K562 (cell line): ENCODE data around the gene CCDC33. TPM values are rescaled to one million over a fixed set of nuclear protein-coding genes. Genes with fewer than 3 reads are reported as not detected.

Experiments
- ATAC-seq: fragments of 200-7000 bp; cut with Tn5 transposase; 3 replicates; pipeline ENCODE4 v1.9.1; 2020; ENCODE audit warnings: moderate library complexity
- BruUV-seq: library from RNA; stranded (reverse); fragments of 400-500 nt; replicated peaks from 2 replicates; lab custom pipeline; 2021; lab: Mats Ljungman, UMichigan
- CTCF ChIA-PET: fragments of 300-600 bp; formaldehyde crosslinking; extraction: SDS; loops from one replicate; lab custom pipeline; 2021; ENCODE audit warnings: low intra/inter-chr PET ratio; lab: Yijun Ruan, JAX
- POLR2A ChIA-PET: fragments of 300-600, 350-650 bp; sonication (Branson Sonifier 250); formaldehyde crosslinking; extraction: SDS; loops from one replicate; lab custom pipeline; 2021; ENCODE audit warnings: antibody characterized with exemption, inconsistent platforms; lab: Yijun Ruan, JAX
- DNase-seq, 4 experiments: peaks; one replicate each; pipeline versions ENCODE4 v3.0.0 to v3.0.0-alpha.2; 2011 to 2018; ENCODE audit warnings: low spot score in 3 of 4, mixed read lengths in 3 of 4; ENCODE audit errors: extremely low read depth in 1 of 4
- FAIRE-seq: peaks from 2 replicates; lab custom pipeline; 2011; peaks lifted over from hg19 to GRCh38; lab: Jason Lieb, UNC
- H2AFZ ChIP-seq: 2 replicates; pipeline ENCODE4 v1.6.0; 2011; ENCODE audit warnings: low read depth, low read length, control low read depth, inconsistent platforms
- H3K27ac ChIP-seq: fragments of 200-600 bp; 3 replicates; pipeline ENCODE4 v1.8.0; 2011; ENCODE audit warnings: low read depth, mild to moderate bottlenecking, control low read depth, inconsistent platforms, low read length, moderate library complexity, mixed read lengths; ENCODE audit errors: extremely low read depth
- H3K27me3 ChIP-seq, 2 experiments: fragments of 300-600 bp in 1 of 2; 2 replicates in 1 of 2; 3 replicates in 1 of 2; pipeline versions ENCODE4 v1.6.0 to v1.8.0; 2011; ENCODE audit warnings: inconsistent platforms in 2 of 2, low read length in 2 of 2, mild to moderate bottlenecking in 1 of 2, mixed read lengths in 1 of 2, moderate library complexity in 1 of 2; ENCODE audit not compliant: control insufficient read depth in 2 of 2, insufficient read depth in 2 of 2
- H3K36me3 ChIP-seq: fragments of 300-600 bp; 3 replicates; pipeline ENCODE4 v1.8.0; 2011; ENCODE audit warnings: mild to moderate bottlenecking, low read length, inconsistent platforms; ENCODE audit not compliant: control insufficient read depth, insufficient read depth
- H3K4me1 ChIP-seq, 2 experiments: fragments of 200-600 bp in 1 of 2; replicated peaks in 1 of 2; 2 replicates in 1 of 2; 3 replicates in 1 of 2; pipeline versions ENCODE4 v1.5.1 to v1.8.0; 2011; ENCODE audit warnings: inconsistent platforms in 2 of 2, low read length in 2 of 2, mild to moderate bottlenecking in 1 of 2, mixed read lengths in 1 of 2, moderate library complexity in 1 of 2; ENCODE audit not compliant: control insufficient read depth in 2 of 2, insufficient read depth in 2 of 2
- H3K4me2 ChIP-seq: 2 replicates; pipeline ENCODE4 v1.6.1; 2011; ENCODE audit warnings: low read length, control low read depth, inconsistent platforms, mixed read lengths; ENCODE audit not compliant: insufficient read depth
- H3K4me3 ChIP-seq: fragments of 200-600 bp; sonication (generic), shearing (Covaris generic); 2 replicates; pipeline ENCODE4 v1.5.1; 2016; ENCODE audit warnings: control low read depth, inconsistent platforms
- H3K79me2 ChIP-seq: fragments of 200-600 bp; 3 replicates; pipeline ENCODE4 v1.8.0; 2011; ENCODE audit warnings: low read length, inconsistent platforms; ENCODE audit not compliant: control insufficient read depth, insufficient read depth
- H3K9ac ChIP-seq, 2 experiments: 2 replicates each; pipeline versions ENCODE4 v1.6.0 to v1.6.1; 2011; ENCODE audit warnings: low read depth in 2 of 2, low read length in 2 of 2, control low read depth in 1 of 2, inconsistent platforms in 1 of 2, mild to moderate bottlenecking in 1 of 2, mixed read lengths in 1 of 2; ENCODE audit not compliant: insufficient read depth in 1 of 2
- H3K9me1 ChIP-seq: one replicate; pipeline ENCODE4 v1.6.0; 2011; ENCODE audit warnings: inconsistent platforms, mild to moderate bottlenecking, low read length, moderate library complexity; ENCODE audit not compliant: control insufficient read depth, insufficient read depth
- H3K9me3 ChIP-seq: replicated peaks from 2 replicates; pipeline ENCODE4 v1.5.1; 2011; ENCODE audit warnings: low read depth, low read length, inconsistent platforms; ENCODE audit not compliant: control insufficient read depth, insufficient read depth
- H4K20me1 ChIP-seq: replicated peaks from 2 replicates; pipeline ENCODE4 v1.6.1; 2011; ENCODE audit warnings: low read length, inconsistent platforms, mixed read lengths; ENCODE audit not compliant: control insufficient read depth, insufficient read depth
- BCOR ChIP-seq: fragments of 450-650 bp; IDR thresholded peaks from 2 replicates; pipeline ENCODE4 v1.6.1; 2016
- CREB1 ChIP-seq, 2 experiments: sonication (generic) in 1 of 2; formaldehyde crosslinking in 1 of 2; IDR thresholded peaks; 2 replicates each; pipeline versions ENCODE4 v1.6.1 to v1.8.0; 2012 to 2022; ENCODE audit warnings: inconsistent platforms in 1 of 2, mild to moderate bottlenecking in 1 of 2, missing genetic modification reagents in 1 of 2, moderate library complexity in 1 of 2
- DPF2 ChIP-seq: fragments of 450-650 bp; IDR thresholded peaks from 2 replicates; pipeline ENCODE4 v1.6.1; 2016
- ELF4 ChIP-seq: fragments of 450-650 bp; formaldehyde crosslinking; IDR thresholded peaks from 2 replicates; pipeline ENCODE4 v1.4.0; 2022; ENCODE audit warnings: missing genetic modification characterization
- NBN ChIP-seq: fragments of 450-650 bp; IDR thresholded peaks from 2 replicates; pipeline ENCODE4 v1.6.1; 2016; ENCODE audit warnings: low read depth, mild to moderate bottlenecking
- POLR2G ChIP-seq: fragments of 200-400 bp; formaldehyde crosslinking; IDR thresholded peaks from 2 replicates; pipeline ENCODE4 v1.6.1; 2017; ENCODE audit warnings: low read depth, mild to moderate bottlenecking, antibody characterized with exemption, low read length, moderate library complexity
- STAG1 ChIP-seq: sonication (generic); formaldehyde crosslinking; IDR thresholded peaks from 2 replicates; pipeline ENCODE4 v1.5.0; 2020; ENCODE audit warnings: missing genetic modification reagents, borderline replicate concordance
- TAL1 ChIP-seq: fragments of 450-650 bp; IDR thresholded peaks from 2 replicates; pipeline ENCODE4 v1.6.1; 2016; ENCODE audit warnings: mild to moderate bottlenecking
- TRIM24 ChIP-seq, 2 experiments: fragments of 450-650 bp; IDR thresholded peaks; 2 replicates each; pipeline ENCODE4 v1.6.1; 2016
- TRIM28 ChIP-seq: fragments of 450-650 bp; IDR thresholded peaks from 2 replicates; pipeline ENCODE4 v1.6.1; 2017
- U2AF1 ChIP-seq: fragments of 200-400 bp; formaldehyde crosslinking; optimal IDR thresholded peaks from 2 replicates; pipeline ENCODE3; 2017; ENCODE audit warnings: mild to moderate bottlenecking, low read depth, low read length, moderate library complexity
- ZNF354B ChIP-seq: fragments of 250-450 bp; sonication (Bioruptor Pico); IDR thresholded peaks from 2 replicates; pipeline ENCODE4 v1.4.0; 2020
- ZNF586 ChIP-seq: fragments of 450-650 bp; formaldehyde crosslinking; conservative IDR thresholded peaks from 2 replicates; pipeline ENCODE4 v1.4.0; 2020; ENCODE audit warnings: mild to moderate bottlenecking, moderate library complexity
- WGBS: fragments of 100-300 bp; shearing (Covaris generic); methylation state at CpG from one replicate; pipeline ENCODE4 v1.1.6; 2016; ENCODE audit warnings: low coverage, mixed read lengths; ENCODE audit not compliant: insufficient coverage; ENCODE audit errors: missing lambda C conversion rate; 5-methylcytosine and 5-hydroxymethylcytosine counted together
- in situ Hi-C: fragments of 300-500 bp; cut with MboI; formaldehyde crosslinking; loops from 4 replicates; pipeline ENCODE4 v1.15.0; 2018; ENCODE audit warnings: inconsistent platforms, mixed read lengths
- intact Hi-C: fragments of 100-400 bp; cut with micrococcal nuclease; formaldehyde crosslinking; loops from 2 replicates; pipeline ENCODE4 v1.14.2; 2022
- polyA plus RNA-seq, 8 experiments: library from polyadenylated mRNA; depleted of rRNA in 4 of 8; stranded (reverse) in 5 of 8; unstranded in 3 of 8; fragments of >200 nt; fragmentation: Nextera tagmentation in 2 of 8; fragmentation: Illumina TruSeq in 1 of 8; extraction: Ambion mirVana in 2 of 8; extraction: Trizol in 1 of 8; gene quantifications; 2 replicates each; pipeline versions ENCODE4 v1.2.1 to v1.2.3, GENCODE V29; 2011 to 2014; ENCODE audit warnings: inconsistent platforms in 1 of 8, missing spikeins in 1 of 8
- total RNA-seq, 7 experiments: library from RNA; depleted of rRNA in 6 of 7; stranded (reverse); fragments of >200 nt in 6 of 7; fragmentation: Illumina TruSeq in 2 of 7; extraction: Trizol in 2 of 7; gene quantifications; 2 replicates each; pipeline versions ENCODE4 v1.2.1 to v1.2.3, GENCODE V29; 2011 to 2021; ENCODE audit warnings: low replicate concordance in 1 of 7
- TF ChIP-seq, protein P1 (sequence below): sonication (generic); formaldehyde crosslinking; IDR thresholded peaks from 2 replicates; pipeline ENCODE4 v1.8.1; 2023; ENCODE audit warnings: mild to moderate bottlenecking, missing genetic modification reagents
- TF ChIP-seq, protein P2 (sequence below), 2 experiments: IDR thresholded peaks in 1 of 2; conservative IDR thresholded peaks in 1 of 2; 2 replicates each; pipeline ENCODE4 v1.6.1; 2016; ENCODE audit warnings: low read depth in 2 of 2, mild to moderate bottlenecking in 1 of 2, missing compliant biosample characterization in 1 of 2, missing genetic modification characterization in 1 of 2, moderate library complexity in 1 of 2

CCDC33 gene
- total and polyA plus RNA-seq, 9 of the 15 experiments (the other 6 are each of a cell fraction or from before 2014, with no cell fraction given): 0.08 to 1.1 (median 0.15) TPM; not detected in 4

DNA sequence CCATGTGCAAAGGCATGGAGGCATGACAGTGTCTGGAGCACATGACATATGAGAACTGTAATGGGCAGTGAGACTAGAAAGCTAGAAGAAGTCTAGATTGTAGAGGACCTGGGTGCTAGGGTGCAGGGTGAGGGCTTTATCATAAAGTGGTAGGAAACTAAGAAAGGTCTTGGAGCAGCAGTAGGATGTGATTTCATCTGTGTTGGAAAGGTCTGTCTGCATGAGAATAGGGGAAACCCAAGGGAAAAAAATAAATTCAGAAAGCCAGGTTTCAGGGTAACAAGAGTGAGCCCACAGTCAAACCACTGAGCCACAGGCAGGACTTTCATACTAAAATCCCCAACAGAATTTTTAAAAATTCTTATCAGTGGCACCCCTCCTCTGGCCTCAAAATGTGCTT lies 54.5 kb downstream of the CCDC33 start (continued):
- TF ChIP-seq DPF2 (no peak), BCOR (no peak), TRIM28 (no peak), TRIM24 (IDR thresholded peaks at IDR 0.05) (no peak), TAL1 (no peak), ZNF586 (CRISPR knock-in tag) (no peak)
- TF ChIP-seq, protein P1, sequence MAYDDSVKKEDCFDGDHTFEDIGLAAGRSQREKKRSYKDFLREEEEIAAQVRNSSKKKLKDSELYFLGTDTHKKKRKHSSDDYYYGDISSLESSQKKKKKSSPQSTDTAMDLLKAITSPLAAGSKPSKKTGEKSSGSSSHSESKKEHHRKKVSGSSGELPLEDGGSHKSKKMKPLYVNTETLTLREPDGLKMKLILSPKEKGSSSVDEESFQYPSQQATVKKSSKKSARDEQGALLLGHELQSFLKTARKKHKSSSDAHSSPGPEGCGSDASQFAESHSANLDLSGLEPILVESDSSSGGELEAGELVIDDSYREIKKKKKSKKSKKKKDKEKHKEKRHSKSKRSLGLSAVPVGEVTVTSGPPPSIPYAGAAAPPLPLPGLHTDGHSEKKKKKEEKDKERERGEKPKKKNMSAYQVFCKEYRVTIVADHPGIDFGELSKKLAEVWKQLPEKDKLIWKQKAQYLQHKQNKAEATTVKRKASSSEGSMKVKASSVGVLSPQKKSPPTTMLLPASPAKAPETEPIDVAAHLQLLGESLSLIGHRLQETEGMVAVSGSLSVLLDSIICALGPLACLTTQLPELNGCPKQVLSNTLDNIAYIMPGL (CRISPR knock-in tag): no peak

DNA sequence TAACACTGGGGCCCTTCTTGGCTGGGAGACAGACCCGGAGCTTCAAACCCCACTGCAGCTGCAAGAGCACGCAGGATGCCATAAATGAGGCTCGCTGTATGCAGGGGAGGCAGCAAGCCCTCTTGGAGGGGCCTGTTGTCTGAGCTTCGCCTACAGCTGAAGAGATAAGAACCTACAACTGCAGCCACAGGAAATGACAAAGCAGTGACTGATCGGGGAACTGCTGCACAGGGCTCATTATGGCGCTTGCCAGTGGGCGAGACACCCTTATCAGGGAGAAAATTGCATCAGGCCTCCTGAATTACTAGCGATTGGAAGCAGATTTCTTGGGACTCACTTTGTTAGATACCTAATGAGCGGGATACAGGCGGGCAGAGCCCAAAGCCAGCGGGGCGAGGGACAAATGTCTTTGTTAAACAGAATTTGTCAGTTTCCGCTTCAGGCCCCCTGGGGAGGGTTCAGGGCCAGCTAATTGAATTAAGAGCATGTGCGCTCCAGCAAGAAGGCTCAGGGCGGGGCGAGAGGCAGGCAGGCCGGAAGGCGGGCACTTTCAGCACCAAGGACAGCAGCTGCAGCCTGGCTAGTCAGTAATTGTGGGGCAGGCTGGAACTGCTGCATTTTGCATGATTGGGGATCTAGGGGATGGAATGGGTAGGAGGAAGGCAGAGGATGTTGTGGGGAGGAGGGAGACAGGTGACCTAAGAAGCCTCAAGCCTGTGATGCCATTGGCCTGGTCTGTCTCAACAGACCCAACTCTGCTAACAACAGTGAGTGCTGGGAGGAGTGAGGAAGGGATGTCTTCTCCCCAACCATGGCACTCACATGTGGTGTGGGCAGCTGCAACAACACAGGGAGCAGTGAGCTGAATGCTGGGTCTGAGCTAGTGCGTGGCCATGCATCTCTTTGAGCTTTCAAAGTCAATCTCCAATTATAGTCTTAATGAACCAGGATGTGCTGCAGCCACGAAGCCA lies 55.3 kb downstream of the CCDC33 start:
- Histone ChIP-seq H4K20me1 (peaks cover 25% of the 10 kb centered on the region), H3K79me2 (no peaks in the 10 kb centered on the region), H3K4me2 (peak overlapping the region; percentile 47), H3K9me1 (peaks cover 3% of the 10 kb centered on the region), H3K9me3 (no peaks in the 10 kb centered on the region), H3K4me3 (no peak overlapping the region), H3K9ac (no peak overlapping the region), H2AFZ (peak overlapping the region; percentile 18; the same call in 1 of the 2 replicates), H3K27me3 (0 out of 5 replicates have a peak, but pooled peaks cover 0 to 5% of the 10 kb centered on the region in 2 experiments), H3K27ac (peak overlapping the region; percentile 57; the same call in 1 of the 3 replicates), H3K36me3 (no peaks in the 10 kb centered on the region), H3K4me1 (peaks cover 5 to 13% of the 10 kb centered on the region in 2 experiments; a peak in 4 of 5 replicates)
- no TSS peak for BruUV-seq
- intact Hi-C loops (loop anchor here (10.0 kb wide), 1 partner anchor 47 kb away; no protein-coding TSS in a partner anchor), in situ Hi-C loops (loop anchor here (25.0 kb wide), 1 partner anchor 1654 kb away; no protein-coding TSS in a partner anchor)
- FAIRE-seq: peak; percentile 91
- ChIA-PET CTCF (interaction anchor here (0.6 kb wide), 1 partner anchor 20 kb away, joined by 4 read pairs; no protein-coding TSS in a partner anchor), POLR2A (interaction anchor here (0.6 to 1.2 kb wide), 4 partner anchors 18 to 144 kb away, joined by 3 to 6 read pairs (median 3); no protein-coding TSS in a partner anchor)
- DNase-seq: peak; percentile 84 to 91 (median 88)
- WGBS: under 1% methylated on average over 20 of the region's 20 CpGs
- peak; percentile 97 for ATAC-seq
- 0 out of 2 replicates have a peak, but pooled peaks have one; percentile 38 for TF ChIP-seq ZNF354B
- no peak for TF ChIP-seq U2AF1
- TF ChIP-seq ELF4 (CRISPR knock-in tag): 0 out of 2 replicates have a peak, but pooled peaks have one; percentile 33
- TF ChIP-seq, protein P2, sequence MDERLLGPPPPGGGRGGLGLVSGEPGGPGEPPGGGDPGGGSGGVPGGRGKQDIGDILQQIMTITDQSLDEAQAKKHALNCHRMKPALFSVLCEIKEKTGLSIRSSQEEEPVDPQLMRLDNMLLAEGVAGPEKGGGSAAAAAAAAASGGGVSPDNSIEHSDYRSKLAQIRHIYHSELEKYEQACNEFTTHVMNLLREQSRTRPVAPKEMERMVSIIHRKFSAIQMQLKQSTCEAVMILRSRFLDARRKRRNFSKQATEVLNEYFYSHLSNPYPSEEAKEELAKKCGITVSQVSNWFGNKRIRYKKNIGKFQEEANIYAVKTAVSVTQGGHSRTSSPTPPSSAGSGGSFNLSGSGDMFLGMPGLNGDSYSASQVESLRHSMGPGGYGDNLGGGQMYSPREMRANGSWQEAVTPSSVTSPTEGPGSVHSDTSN (CRISPR knock-in tag; IDR thresholded peaks at IDR 0.05; ENCODE audit: low read depth): no peak
- TF ChIP-seq, protein P2 (tag; conservative IDR thresholded peaks at IDR 0.05; ENCODE audit: low read depth): no peak
- TF ChIP-seq POLR2G: 0 out of 2 replicates have a peak, but pooled peaks have one; percentile 20
- TF ChIP-seq STAG1 (CRISPR knock-in tag): peak; percentile 35; the same call in 1 of the 2 replicates
- TF ChIP-seq CREB1 (IDR thresholded peaks at IDR 0.05): no peak
- peak; percentile 44; the same call in 1 of the 2 replicates for TF ChIP-seq CREB1 (CRISPR knock-in tag; IDR thresholded peaks at IDR 0.05)
- no peak for TF ChIP-seq NBN
